ENCODE data around the gene DTX4.

- no peak for TF ChIP-seq TAF1 (IDR thresholded peaks at IDR 0.05; ENCODE audit: borderline replicate concordance, low read depth, low read length)
- no peak for TF ChIP-seq POLR2AphosphoS5 (IDR thresholded peaks at IDR 0.05; ENCODE audit: low read depth, low read length)
Measured at GRCh38 chr11:59152312-59152951, 19.5 kb upstream of the DTX4 start.
